Neutrophil (primary cell): ENCODE data around the gene CACNA1F.

Experiments used
- H3K27ac ChIP-seq: fragments of 200-600 bp; sonication (generic); 2 replicates; pipeline ENCODE4 v1.5.1; 2016; ENCODE audit warnings: mild to moderate bottlenecking, moderate library complexity
- H3K27me3 ChIP-seq: fragments of 200-600 bp; sonication (generic); 2 replicates; pipeline ENCODE4 v1.6.0; 2016; ENCODE audit warnings: mild to moderate bottlenecking
- H3K36me3 ChIP-seq: fragments of 200-600 bp; sonication (generic); 2 replicates; pipeline ENCODE4 v1.5.1; 2017
- H3K4me1 ChIP-seq, 2 experiments: fragments of 200-600 bp in 1 of 2; sonication (generic) in 1 of 2; 1 replicate in 1 of 2; 2 replicates in 1 of 2; pipeline versions ENCODE4 v1.5.1 to v1.6.1; 2013 to 2016; ENCODE audit warnings: low read depth in 1 of 2, low read length in 1 of 2, mild to moderate bottlenecking in 1 of 2, moderate library complexity in 1 of 2; ENCODE audit not compliant: control insufficient read depth in 1 of 2, insufficient read depth in 1 of 2
- H3K4me3 ChIP-seq, 2 experiments: fragments of 200-600 bp in 1 of 2; sonication (generic) in 1 of 2; 1 replicate in 1 of 2; 2 replicates in 1 of 2; pipeline ENCODE4 v1.5.1; 2013 to 2016; ENCODE audit warnings: low read depth in 1 of 2, low read length in 1 of 2, mild to moderate bottlenecking in 1 of 2, moderate library complexity in 1 of 2
- H3K9me3 ChIP-seq: fragments of 200-600 bp; sonication (generic); 2 replicates; pipeline ENCODE4 v1.5.1; 2016
- TF ChIP-seq, protein P1 (sequence below): fragments of 200-600 bp; sonication (generic); IDR thresholded peaks from 2 replicates; pipeline ENCODE4 v1.5.1; 2016; ENCODE audit warnings: antibody characterized with exemption

CACNA1F gene

DNA sequence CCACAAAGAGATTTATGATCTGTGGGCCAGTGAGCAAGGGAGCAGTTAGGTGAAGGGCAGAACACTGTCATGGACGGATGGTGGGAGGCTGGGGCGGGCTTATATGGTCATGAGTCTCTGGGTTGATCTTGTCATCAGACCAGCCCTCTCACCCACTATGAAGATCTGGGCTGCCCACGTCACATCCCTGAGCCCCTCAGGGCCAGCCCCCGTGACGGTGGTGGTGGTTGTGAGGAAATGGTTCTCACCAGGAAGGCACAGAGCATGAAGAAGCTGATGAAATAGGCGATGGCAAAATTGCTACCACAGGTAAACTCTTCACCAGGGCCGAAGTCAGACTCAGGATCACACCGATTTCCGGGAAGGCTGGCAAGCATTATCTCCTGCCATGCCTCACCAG, 22.1 kb downstream of the CACNA1F start:
- Histone ChIP-seq H3K27me3 (no peaks in the 10 kb centered on the region), H3K27ac (no peak overlapping the region), H3K4me3 (no peak overlapping the region), H3K4me1 (no peaks in the 10 kb centered on the region), H3K36me3 (no peaks in the 10 kb centered on the region), H3K9me3 (no peaks in the 10 kb centered on the region)
- TF ChIP-seq, protein P1, sequence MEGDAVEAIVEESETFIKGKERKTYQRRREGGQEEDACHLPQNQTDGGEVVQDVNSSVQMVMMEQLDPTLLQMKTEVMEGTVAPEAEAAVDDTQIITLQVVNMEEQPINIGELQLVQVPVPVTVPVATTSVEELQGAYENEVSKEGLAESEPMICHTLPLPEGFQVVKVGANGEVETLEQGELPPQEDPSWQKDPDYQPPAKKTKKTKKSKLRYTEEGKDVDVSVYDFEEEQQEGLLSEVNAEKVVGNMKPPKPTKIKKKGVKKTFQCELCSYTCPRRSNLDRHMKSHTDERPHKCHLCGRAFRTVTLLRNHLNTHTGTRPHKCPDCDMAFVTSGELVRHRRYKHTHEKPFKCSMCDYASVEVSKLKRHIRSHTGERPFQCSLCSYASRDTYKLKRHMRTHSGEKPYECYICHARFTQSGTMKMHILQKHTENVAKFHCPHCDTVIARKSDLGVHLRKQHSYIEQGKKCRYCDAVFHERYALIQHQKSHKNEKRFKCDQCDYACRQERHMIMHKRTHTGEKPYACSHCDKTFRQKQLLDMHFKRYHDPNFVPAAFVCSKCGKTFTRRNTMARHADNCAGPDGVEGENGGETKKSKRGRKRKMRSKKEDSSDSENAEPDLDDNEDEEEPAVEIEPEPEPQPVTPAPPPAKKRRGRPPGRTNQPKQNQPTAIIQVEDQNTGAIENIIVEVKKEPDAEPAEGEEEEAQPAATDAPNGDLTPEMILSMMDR, result no peak

DNA sequence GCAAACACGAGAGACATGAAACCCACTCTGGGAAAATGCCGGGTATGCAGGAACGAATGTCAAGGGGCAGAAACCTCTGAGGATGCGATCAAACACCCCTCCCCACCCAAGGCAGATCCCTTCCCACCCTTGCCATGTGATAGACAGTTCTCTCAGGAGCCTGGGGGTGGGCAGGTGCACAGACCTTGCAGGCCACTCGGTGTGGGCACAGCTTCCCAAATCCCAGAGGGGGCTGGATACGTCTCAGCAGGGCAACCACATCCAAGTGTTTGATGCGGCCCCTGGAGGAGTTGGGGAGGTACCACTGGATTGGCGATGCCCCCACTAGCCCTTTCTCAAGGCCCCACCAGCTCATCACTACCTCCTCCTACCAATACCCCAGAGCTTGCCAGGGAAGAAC, 22.7 kb downstream of the CACNA1F start:
- TF ChIP-seq, protein P1, result no peak

DNA sequence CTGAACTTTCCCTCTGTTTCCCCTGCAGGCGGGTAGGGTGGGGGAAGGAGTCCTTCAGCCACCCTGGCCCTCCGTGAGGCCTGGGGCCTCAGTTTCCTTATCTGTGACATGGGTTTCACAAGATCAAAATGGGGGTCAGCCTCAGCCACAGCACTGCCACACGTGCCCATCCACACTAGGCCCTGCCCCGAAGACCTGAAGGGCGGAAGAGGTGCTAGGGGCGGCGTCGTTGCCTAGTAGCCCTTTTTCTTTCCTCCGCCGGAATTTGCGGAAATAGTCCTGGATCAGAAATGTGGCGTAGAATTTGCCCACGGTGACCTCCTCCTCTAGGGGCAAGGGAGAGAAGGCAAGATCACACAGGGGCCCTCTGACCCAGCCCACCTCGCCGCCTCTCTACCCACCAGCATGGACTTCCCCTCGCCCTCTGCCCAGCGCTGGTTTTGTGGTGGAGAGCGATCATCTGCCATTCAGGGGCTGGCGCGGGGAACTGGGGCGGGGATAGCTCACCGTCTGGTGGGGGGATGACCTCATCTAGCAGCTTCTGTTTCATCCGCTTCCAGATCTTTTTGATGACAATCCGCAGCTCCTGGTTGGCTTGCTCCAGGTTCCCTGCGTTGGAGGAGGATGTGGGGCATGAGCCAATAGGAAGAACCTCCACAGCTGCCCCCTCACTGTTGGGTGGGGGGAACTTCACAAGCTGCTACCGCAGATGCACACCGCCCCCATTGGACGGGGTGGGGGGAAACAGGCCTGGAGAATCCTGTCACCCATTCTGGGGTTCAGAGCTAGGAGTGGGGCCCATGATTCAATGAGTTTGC, 23.5 kb downstream of the CACNA1F start:
- no peaks in the 10 kb centered on the region for H3K9me3 ChIP-seq
- no peak overlapping the region for H3K27ac ChIP-seq
- H3K4me1 ChIP-seq, result no peaks in the 10 kb centered on the region
- TF ChIP-seq, protein P1, result no peak
- H3K4me3 ChIP-seq, result no peak overlapping the region
- no peaks in the 10 kb centered on the region for H3K36me3 ChIP-seq
- H3K27me3 ChIP-seq, result no peaks in the 10 kb centered on the region

More for the DNA sequence above, 22.7 kb downstream of the CACNA1F start:
- no peaks in the 10 kb centered on the region for H3K36me3 ChIP-seq
- no peaks in the 10 kb centered on the region for H3K9me3 ChIP-seq
- no peaks in the 10 kb centered on the region for H3K27me3 ChIP-seq
- H3K27ac ChIP-seq, result no peak overlapping the region
- H3K4me1 ChIP-seq, result no peaks in the 10 kb centered on the region
- no peak overlapping the region for H3K4me3 ChIP-seq

DNA sequence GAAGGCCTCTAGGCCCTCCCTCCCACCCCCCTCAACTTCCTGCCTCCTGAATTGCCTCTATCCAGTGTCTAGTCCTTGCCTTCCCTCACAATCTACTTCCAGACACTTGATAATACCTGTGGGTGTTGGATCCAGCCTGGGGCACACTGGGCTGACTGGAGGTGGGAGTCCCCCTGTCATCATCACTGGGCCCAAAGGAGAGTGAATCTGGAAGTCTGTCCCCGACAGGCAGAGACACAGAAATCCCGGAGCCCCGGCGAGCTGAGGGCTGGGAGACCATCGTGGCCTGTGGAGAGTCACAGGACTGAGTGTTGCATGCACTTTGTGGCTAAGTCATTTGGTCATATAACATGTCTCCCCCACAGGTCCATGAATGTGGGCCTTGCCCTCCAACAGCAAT, 24.7 kb downstream of the CACNA1F start:
- Histone ChIP-seq H3K9me3 (no peaks in the 10 kb centered on the region), H3K4me3 (no peak overlapping the region), H3K27me3 (no peaks in the 10 kb centered on the region), H3K4me1 (no peaks in the 10 kb centered on the region), H3K27ac (no peak overlapping the region), H3K36me3 (no peaks in the 10 kb centered on the region)
- TF ChIP-seq, protein P1, result no peak

DNA sequence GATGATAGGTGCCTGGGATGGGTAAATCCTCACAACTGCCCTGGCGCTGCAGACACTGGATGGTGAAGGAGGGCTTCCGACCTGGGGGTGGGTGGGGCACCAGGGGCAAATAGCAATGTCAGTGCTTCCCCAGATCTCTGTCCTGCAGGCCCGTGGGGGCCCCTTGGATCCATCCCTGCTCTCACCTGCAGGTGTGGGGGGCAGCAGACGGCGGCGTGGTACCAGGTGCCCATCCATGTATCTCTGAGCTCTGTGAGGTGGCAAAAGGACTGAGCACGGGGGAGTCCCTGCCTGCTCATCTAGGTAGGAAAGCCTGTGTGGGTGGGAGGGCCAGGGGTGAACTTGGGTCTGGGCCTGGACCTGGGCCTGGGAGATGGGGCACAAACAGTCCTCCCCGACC, 26.6 kb downstream of the CACNA1F start:
- TF ChIP-seq, protein P1, result no peak
- Histone ChIP-seq H3K27me3 (no peaks in the 10 kb centered on the region), H3K4me1 (no peaks in the 10 kb centered on the region), H3K36me3 (no peaks in the 10 kb centered on the region), H3K9me3 (no peaks in the 10 kb centered on the region), H3K4me3 (no peak overlapping the region), H3K27ac (no peak overlapping the region)
